Calu3 (cell line): Measurements from ENCODE around the gene MBD2. TPM values are rescaled to one million over a fixed set of nuclear protein-coding genes. Genes with fewer than 3 reads are reported as not detected.

Source experiments
- BruUV-seq: library from RNA; stranded (reverse); fragments of 400-500 nt; replicated peaks from 2 replicates; lab custom pipeline; 2021; lab: Mats Ljungman, UMichigan
- CTCF ChIA-PET: fragments of 300-600 bp; sonication (Branson Sonifier 250); formaldehyde crosslinking; loops from one replicate; lab custom pipeline; 2022; ENCODE audit warnings: antibody characterized with exemption; lab: Charles Lee
- DNase-seq: peaks from one replicate; pipeline ENCODE4 v3.0.0; 2022
- H3K27ac Mint-ChIP-seq: one replicate; pipeline ENCODE4 v1.8.0; 2022; ENCODE audit warnings: mixed read lengths; ENCODE audit not compliant: unreplicated experiment
- H3K27me3 Mint-ChIP-seq: one replicate; pipeline ENCODE4 v1.8.0; 2022; ENCODE audit warnings: mixed read lengths; ENCODE audit not compliant: unreplicated experiment
- H3K36me3 Mint-ChIP-seq: one replicate; pipeline ENCODE4 v1.8.0; 2022; ENCODE audit warnings: mild to moderate bottlenecking, moderate library complexity, mixed read lengths; ENCODE audit not compliant: insufficient read depth, unreplicated experiment
- H3K4me1 Mint-ChIP-seq: one replicate; pipeline ENCODE4 v1.8.0; 2022; ENCODE audit warnings: mild to moderate bottlenecking, low read depth, mixed read lengths; ENCODE audit not compliant: unreplicated experiment
- H3K4me3 Mint-ChIP-seq: one replicate; pipeline ENCODE4 v1.8.0; 2022; ENCODE audit warnings: mild to moderate bottlenecking, low read depth, moderate library complexity, mixed read lengths; ENCODE audit not compliant: unreplicated experiment
- H3K9me3 Mint-ChIP-seq: one replicate; pipeline ENCODE4 v1.8.0; 2022; ENCODE audit warnings: low read depth, mixed read lengths; ENCODE audit not compliant: unreplicated experiment
- intact Hi-C: fragments of 100-400 bp; cut with micrococcal nuclease; formaldehyde crosslinking; loops from one replicate; pipeline ENCODE4 v1.10.0; 2022; ENCODE audit not compliant: unreplicated experiment
- total RNA-seq: library from RNA; stranded (reverse); gene quantifications from 2 replicates; pipeline ENCODE4 v1.2.3, GENCODE V29; 2022
- TF ChIP-seq, protein P1 (sequence below): fragments of 200-600 bp; IDR thresholded peaks from one replicate; pipeline ENCODE4 v1.8.0; 2022; ENCODE audit warnings: antibody characterized with exemption; ENCODE audit not compliant: unreplicated experiment

Gene MBD2
- total RNA-seq, 1 experiment from 2014 or later, result 106 TPM

DNA sequence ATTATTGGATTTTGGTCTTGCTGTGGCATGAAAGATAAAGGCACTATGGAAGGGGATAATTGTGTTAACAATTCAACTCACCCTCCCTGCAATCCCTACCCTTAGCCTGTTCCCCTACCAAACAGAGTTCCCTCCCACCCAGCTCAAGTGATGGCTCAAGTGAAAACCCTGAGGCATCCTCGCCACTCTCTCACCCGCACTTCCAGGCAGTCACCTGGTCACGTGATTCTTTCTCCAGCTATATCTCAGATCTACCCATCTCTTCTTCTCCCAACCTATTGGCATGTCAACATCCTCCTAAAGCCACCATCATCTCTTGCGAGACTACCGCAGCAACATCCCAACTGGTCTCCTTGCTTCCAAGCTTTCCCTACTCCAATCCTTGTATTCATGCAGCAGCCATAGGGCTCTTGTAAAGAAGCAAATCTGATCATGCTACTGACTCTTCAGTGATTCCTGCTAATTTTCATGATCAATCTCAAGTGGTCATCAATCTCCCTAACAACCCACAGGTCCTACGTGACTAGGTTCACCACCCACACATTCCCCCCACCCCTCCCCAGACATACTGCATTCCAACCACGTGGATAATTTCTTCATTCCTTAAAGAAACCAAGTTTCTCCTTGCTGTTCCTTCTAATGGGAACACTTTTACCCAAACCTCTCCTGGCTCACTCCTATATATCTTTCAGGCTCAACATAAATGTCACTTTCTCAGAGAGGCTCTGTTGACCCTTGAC is 66.7 kb downstream of the MBD2 start:
- Mint-ChIP-seq H3K4me1 (peaks cover 25% of the 10 kb centered on the region), H3K9me3 (no peaks in the 10 kb centered on the region), H3K36me3 (peaks cover 33% of the 10 kb centered on the region), H3K27ac (no peak overlapping the region), H3K27me3 (no peaks in the 10 kb centered on the region), H3K4me3 (no peak overlapping the region)
- CTCF ChIA-PET, result no interaction called here
- BruUV-seq, result no TSS peak
- no peak for DNase-seq
- intact Hi-C loops, result no loop called here
- TF ChIP-seq, protein P1, sequence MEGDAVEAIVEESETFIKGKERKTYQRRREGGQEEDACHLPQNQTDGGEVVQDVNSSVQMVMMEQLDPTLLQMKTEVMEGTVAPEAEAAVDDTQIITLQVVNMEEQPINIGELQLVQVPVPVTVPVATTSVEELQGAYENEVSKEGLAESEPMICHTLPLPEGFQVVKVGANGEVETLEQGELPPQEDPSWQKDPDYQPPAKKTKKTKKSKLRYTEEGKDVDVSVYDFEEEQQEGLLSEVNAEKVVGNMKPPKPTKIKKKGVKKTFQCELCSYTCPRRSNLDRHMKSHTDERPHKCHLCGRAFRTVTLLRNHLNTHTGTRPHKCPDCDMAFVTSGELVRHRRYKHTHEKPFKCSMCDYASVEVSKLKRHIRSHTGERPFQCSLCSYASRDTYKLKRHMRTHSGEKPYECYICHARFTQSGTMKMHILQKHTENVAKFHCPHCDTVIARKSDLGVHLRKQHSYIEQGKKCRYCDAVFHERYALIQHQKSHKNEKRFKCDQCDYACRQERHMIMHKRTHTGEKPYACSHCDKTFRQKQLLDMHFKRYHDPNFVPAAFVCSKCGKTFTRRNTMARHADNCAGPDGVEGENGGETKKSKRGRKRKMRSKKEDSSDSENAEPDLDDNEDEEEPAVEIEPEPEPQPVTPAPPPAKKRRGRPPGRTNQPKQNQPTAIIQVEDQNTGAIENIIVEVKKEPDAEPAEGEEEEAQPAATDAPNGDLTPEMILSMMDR, result no peak

DNA sequence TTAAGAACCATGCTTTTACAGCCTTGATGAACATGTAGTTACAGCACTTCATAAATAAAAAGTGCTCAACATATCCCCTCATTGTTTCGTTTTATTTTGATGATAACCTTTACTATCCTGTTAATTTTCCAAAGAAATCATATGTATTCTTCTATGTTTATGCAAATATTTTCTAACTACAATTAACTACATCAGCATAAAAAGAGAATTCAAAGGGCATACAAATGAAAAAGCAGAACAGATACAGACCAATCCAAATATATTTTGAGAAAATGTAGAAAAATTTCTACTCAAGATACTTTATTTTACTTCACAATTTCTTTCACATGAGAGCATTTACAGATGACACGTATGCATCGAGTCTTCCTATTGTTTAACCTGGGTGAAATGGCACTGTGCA is 69.1 kb downstream of the MBD2 start:
- TF ChIP-seq, protein P1, result no peak
- CTCF ChIA-PET, result no interaction called here
- no peaks in the 10 kb centered on the region for H3K9me3 Mint-ChIP-seq
- no peak for DNase-seq
- BruUV-seq, result no TSS peak
- H3K27ac Mint-ChIP-seq, result no peak overlapping the region
- intact Hi-C loops, result no loop called here
- peaks cover 38% of the 10 kb centered on the region for H3K4me1 Mint-ChIP-seq
- H3K4me3 Mint-ChIP-seq, result no peak overlapping the region
- no peaks in the 10 kb centered on the region for H3K27me3 Mint-ChIP-seq
- peaks cover 41% of the 10 kb centered on the region for H3K36me3 Mint-ChIP-seq

DNA sequence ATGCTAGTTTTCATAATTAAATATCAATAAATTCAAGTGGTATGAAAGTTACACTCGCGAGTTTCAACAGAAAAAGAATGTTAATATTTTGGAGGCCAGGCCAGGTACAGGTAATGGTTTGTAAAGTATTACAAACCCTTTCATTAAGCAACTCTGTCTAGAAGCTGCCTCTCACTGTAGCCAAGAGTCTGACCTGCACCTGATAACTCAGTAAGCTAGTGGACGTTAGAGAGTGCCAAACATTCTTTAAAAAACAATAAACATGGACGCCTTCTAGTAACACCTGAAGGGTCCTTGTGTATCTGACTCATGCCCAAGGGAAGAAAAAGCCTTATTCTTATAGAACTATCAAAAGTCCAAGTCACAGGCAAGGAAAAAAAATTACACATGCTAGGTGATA is 70.2 kb downstream of the MBD2 start:
- Mint-ChIP-seq H3K9me3 (no peaks in the 10 kb centered on the region), H3K4me3 (no peak overlapping the region), H3K27me3 (no peaks in the 10 kb centered on the region), H3K36me3 (peaks cover 33% of the 10 kb centered on the region), H3K4me1 (peaks cover 37% of the 10 kb centered on the region), H3K27ac (no peak overlapping the region)
- DNase-seq, result no peak
- intact Hi-C loops, result no loop called here
- CTCF ChIA-PET, result no interaction called here
- BruUV-seq, result no TSS peak
- TF ChIP-seq, protein P1, result no peak

DNA sequence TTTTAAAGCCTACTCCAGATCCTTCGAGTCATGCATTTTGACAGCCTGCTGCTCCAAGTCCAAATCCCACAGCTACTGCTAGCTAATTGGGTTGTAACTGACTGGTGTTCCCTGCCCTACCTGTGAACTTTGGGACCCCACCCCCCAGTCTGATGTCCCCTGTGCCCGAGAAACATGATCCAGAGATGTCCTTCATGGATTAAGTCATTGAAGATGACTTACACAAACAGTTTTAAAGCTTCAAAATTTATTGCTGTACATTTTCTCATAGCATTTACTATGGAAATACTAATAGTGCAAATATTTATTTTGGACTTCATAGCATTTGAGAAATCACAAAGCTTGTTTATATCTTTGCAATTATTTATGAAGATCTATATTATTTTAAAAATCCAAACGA is 73.1 kb downstream of the MBD2 start:
- CTCF ChIA-PET, result no interaction called here
- H3K27me3 Mint-ChIP-seq, result no peaks in the 10 kb centered on the region

More for the DNA sequence above, 73.1 kb downstream of the MBD2 start:
- BruUV-seq, result no TSS peak
- TF ChIP-seq, protein P1, result no peak
- H3K9me3 Mint-ChIP-seq, result no peaks in the 10 kb centered on the region
- H3K4me1 Mint-ChIP-seq, result peaks cover 46% of the 10 kb centered on the region
- no peak for DNase-seq
- H3K4me3 Mint-ChIP-seq, result no peak overlapping the region
- intact Hi-C loops, result no loop called here
- no peak overlapping the region for H3K27ac Mint-ChIP-seq
- peaks cover 29% of the 10 kb centered on the region for H3K36me3 Mint-ChIP-seq
